ENCODE measurements around the gene CCL8. TPM values are rescaled to one million over a fixed set of nuclear protein-coding genes. Genes with fewer than 3 reads are reported as not detected.

CCL8 gene
- total and polyA plus RNA-seq, 2 of the 4 experiments (the other 2 are of a cell fraction): not detected

- no peaks in the 10 kb centered on the region for H3K9me3 ChIP-seq (ENCODE audit: control insufficient read depth, insufficient read depth, low read length)
- H2BK5ac ChIP-seq (ENCODE audit: low read depth, low read length, poor library complexity, severe bottlenecking): no peak overlapping the region
- POLR2A ChIA-PET (ENCODE audit: unreplicated experiment): no interaction called here
- no peak overlapping the region for H3K4me3 ChIP-seq (ENCODE audit: insufficient read depth, low read depth, low read length)
- TF ChIP-seq BHLHE40 (IDR thresholded peaks at IDR 0.05; ENCODE audit: low read depth, low read length) (no peak), RAD21 (IDR thresholded peaks at IDR 0.05; ENCODE audit: low read length) (no peak), NFE2L2 (IDR thresholded peaks at IDR 0.05; ENCODE audit: low read depth, low read length) (no peak), MAZ (IDR thresholded peaks at IDR 0.05; ENCODE audit: borderline replicate concordance, low read depth, low read length) (no peak), RCOR1 (IDR thresholded peaks at IDR 0.05; ENCODE audit: insufficient replicate concordance, low read length) (no peak), CEBPB (IDR thresholded peaks at IDR 0.05; ENCODE audit: low read depth, low read length) (no peak)
- no peaks in the 10 kb centered on the region for H3K36me3 ChIP-seq (ENCODE audit: control insufficient read depth, insufficient read depth, low read length)
- BruUV-seq (replicated peaks): no TSS peak
- intact Hi-C loops (cut with micrococcal nuclease): no loop called here
- no peak overlapping the region for H2BK15ac ChIP-seq (ENCODE audit: low read depth, low read length)
- H3K56ac ChIP-seq (ENCODE audit: extremely low read depth, insufficient read depth, low read length): no peak overlapping the region
- H3K4me2 ChIP-seq (ENCODE audit: low read depth, low read length): no peak overlapping the region
- H2AFZ ChIP-seq (replicated peaks; ENCODE audit: low read length, poor library complexity): no peak overlapping the region
- no peaks in the 10 kb centered on the region for H3K79me1 ChIP-seq (ENCODE audit: low read depth in 1 of 2, low read length in 2 of 2)
- H3K4ac ChIP-seq (ENCODE audit: low read depth, low read length): no peak overlapping the region
- H3K9ac ChIP-seq (ENCODE audit: low read depth, low read length): no peak overlapping the region
- H2BK120ac ChIP-seq (ENCODE audit: low read depth, low read length): no peak overlapping the region
- ATAC-seq (ENCODE audit: low read depth) (no peak), DNase-seq (no peak)
- dilution Hi-C loops (cut with HindIII; ENCODE audit: low sequenced_read_pairs, unreplicated experiment): no loop called here
- H3K14ac ChIP-seq (replicated peaks; ENCODE audit: low read depth, low read length): no peak overlapping the region
- H4K20me1 ChIP-seq (ENCODE audit: insufficient read depth, low read length): no peaks in the 10 kb centered on the region
- H3K27ac ChIP-seq (ENCODE audit: insufficient read depth, low read length): no peak overlapping the region
- in situ Hi-C loops (cut with MboI; ENCODE audit: low sequenced_read_pairs): no loop called here
- H3K27me3 ChIP-seq (ENCODE audit: control insufficient read depth, insufficient read depth, low read length): no peaks in the 10 kb centered on the region; the same call in none of the 2 replicates
- no peak overlapping the region for H2AK9ac ChIP-seq (replicated peaks; ENCODE audit: low read depth, low read length, poor library complexity)
- H4K5ac ChIP-seq (ENCODE audit: low read depth, low read length): no peak overlapping the region
- H3K23ac ChIP-seq (ENCODE audit: low read depth, low read length): no peak overlapping the region
- CTCF ChIA-PET: no interaction called here
- no peaks in the 10 kb centered on the region; the same call in 1 of the 2 replicates for H3K4me1 ChIP-seq (ENCODE audit: control insufficient read depth, insufficient read depth, low read length)
- H3K18ac ChIP-seq (ENCODE audit: low read depth, low read length): no peak overlapping the region
- no peak overlapping the region for H4K91ac ChIP-seq (ENCODE audit: insufficient read depth, low read depth, low read length)
- H2BK20ac ChIP-seq (ENCODE audit: low read depth, low read length): no peak overlapping the region
- WGBS, 2 experiments (ENCODE audit: extremely low coverage in 2 of 2, insufficient read length in 1 of 2): 90% methylated on average over 2 of the region's 6 CpGs; no CpG with 5 or more reads in 1 of the 2 experiments
- no peak overlapping the region for H2AK5ac ChIP-seq (ENCODE audit: low read depth, low read length)
- no peak overlapping the region for H4K8ac ChIP-seq (ENCODE audit: low read depth in 2 of 2, low read length in 2 of 2)
- no peaks in the 10 kb centered on the region for H3K9me1 ChIP-seq (ENCODE audit: insufficient read depth, low read length)
Measured at GRCh38 chr17:34291721-34292348, 27.4 kb upstream of the CCL8 start.

Data from IMR-90 (cell line).